NT2/D1 (cell line): ENCODE measurements around the gene KLHDC10.

ENCODE experiments used
- SUZ12 ChIP-seq: IDR thresholded peaks from 2 replicates; pipeline ENCODE4 v1.6.1; 2011; ENCODE audit not compliant: insufficient read length, insufficient read depth; ENCODE audit errors: extremely low read depth
- YY1 ChIP-seq: IDR thresholded peaks from 2 replicates; pipeline ENCODE4 v1.6.1; 2011; ENCODE audit not compliant: insufficient read length, insufficient read depth
- ZNF274 ChIP-seq: IDR thresholded peaks from 2 replicates; pipeline ENCODE4 v1.6.1; 2011; ENCODE audit warnings: mild to moderate bottlenecking, low read depth, low read length

- TF ChIP-seq YY1: no peak
- TF ChIP-seq ZNF274: no peak
- no peak for TF ChIP-seq SUZ12
These were observed 44.4 kb downstream of the KLHDC10 start for GRCh38 chr7:130114776-130115175.
